B cell (primary cell): ENCODE data around the gene SPHK2.

ENCODE experiments used
- EZH2 ChIP-seq: IDR thresholded peaks from 2 replicates; pipeline ENCODE4 v1.6.1; 2012; ENCODE audit warnings: borderline replicate concordance, low read depth, mild to moderate bottlenecking, moderate library complexity, low read length; ENCODE audit not compliant: insufficient read depth, poor library complexity, severe bottlenecking
- TF ChIP-seq, protein P1 (sequence below): fragments of 200-600 bp; IDR thresholded peaks from one replicate; pipeline ENCODE4 v1.8.0; 2022; ENCODE audit warnings: antibody characterized with exemption, mild to moderate bottlenecking

DNA sequence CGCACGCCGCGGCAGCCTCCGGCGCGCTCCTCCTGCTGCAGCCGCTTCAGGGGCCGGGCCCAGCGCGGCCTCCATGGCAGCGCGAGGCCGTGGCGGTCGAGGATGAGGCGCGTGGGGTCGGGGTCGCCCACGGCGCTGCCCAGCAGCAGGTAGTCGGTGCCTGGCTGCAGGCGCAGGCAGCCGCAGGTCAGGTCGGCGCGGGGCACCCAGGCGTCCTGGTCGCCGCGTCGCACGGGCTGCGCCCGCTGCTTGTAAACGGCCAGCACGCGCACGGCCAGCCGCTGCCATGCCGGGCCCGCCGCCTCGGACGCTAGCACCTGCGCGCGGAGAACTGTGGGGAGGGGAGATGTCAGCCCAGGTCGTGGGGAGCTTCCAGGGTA lies 42.4 kb downstream of the SPHK2 start:
- TF ChIP-seq, protein P1, sequence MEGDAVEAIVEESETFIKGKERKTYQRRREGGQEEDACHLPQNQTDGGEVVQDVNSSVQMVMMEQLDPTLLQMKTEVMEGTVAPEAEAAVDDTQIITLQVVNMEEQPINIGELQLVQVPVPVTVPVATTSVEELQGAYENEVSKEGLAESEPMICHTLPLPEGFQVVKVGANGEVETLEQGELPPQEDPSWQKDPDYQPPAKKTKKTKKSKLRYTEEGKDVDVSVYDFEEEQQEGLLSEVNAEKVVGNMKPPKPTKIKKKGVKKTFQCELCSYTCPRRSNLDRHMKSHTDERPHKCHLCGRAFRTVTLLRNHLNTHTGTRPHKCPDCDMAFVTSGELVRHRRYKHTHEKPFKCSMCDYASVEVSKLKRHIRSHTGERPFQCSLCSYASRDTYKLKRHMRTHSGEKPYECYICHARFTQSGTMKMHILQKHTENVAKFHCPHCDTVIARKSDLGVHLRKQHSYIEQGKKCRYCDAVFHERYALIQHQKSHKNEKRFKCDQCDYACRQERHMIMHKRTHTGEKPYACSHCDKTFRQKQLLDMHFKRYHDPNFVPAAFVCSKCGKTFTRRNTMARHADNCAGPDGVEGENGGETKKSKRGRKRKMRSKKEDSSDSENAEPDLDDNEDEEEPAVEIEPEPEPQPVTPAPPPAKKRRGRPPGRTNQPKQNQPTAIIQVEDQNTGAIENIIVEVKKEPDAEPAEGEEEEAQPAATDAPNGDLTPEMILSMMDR: no peak
- no peak for TF ChIP-seq EZH2
